HepG2 (cell line): ENCODE results near the gene AP2A2. TPM values are rescaled to one million over a fixed set of nuclear protein-coding genes. Genes with fewer than 3 reads are reported as not detected.

Experiments
- ATAC-seq: fragments of 200-7000 bp; cut with Tn5 transposase; 3 replicates; pipeline ENCODE4 v1.9.1; 2020; ENCODE audit warnings: mild to moderate bottlenecking, moderate library complexity
- BruUV-seq: library from RNA; stranded (reverse); fragments of 400-500 nt; replicated peaks from 2 replicates; lab custom pipeline; 2021; lab: Mats Ljungman, UMichigan
- CTCF ChIA-PET: fragments of 300-600 bp; formaldehyde crosslinking; extraction: SDS; loops from one replicate; lab custom pipeline; 2021; ENCODE audit warnings: low total read pairs, inconsistent platforms, low intra/inter-chr PET ratio; lab: Yijun Ruan, JAX
- POLR2A ChIA-PET: fragments of 350-600 bp; sonication (Branson Sonifier 250); formaldehyde crosslinking; loops from one replicate; lab custom pipeline; 2020; ENCODE audit warnings: antibody characterized with exemption, inconsistent platforms; lab: Yijun Ruan, JAX
- DNase-seq: peaks from one replicate; pipeline ENCODE4 v3.0.0-alpha.2; 2015; ENCODE audit warnings: low spot score
- FAIRE-seq: peaks from 3 replicates; lab custom pipeline; 2011; peaks lifted over from hg19 to GRCh38; lab: Jason Lieb, UNC
- H2AFZ ChIP-seq: one replicate; pipeline ENCODE4 v1.6.1; 2011; ENCODE audit warnings: low read length, inconsistent platforms
- H3K27ac ChIP-seq: fragments of 300-600 bp; 3 replicates; pipeline ENCODE4 v1.8.0; 2011; ENCODE audit warnings: mixed run types, mild to moderate bottlenecking, mixed read lengths, low read length, inconsistent platforms; ENCODE audit not compliant: insufficient read depth; ENCODE audit errors: extremely low read length
- H3K27me3 ChIP-seq, 2 experiments: fragments of 200-600 bp in 1 of 2; 2 replicates in 1 of 2; 3 replicates in 1 of 2; pipeline versions ENCODE4 v1.6.0 to v1.8.0; 2011; ENCODE audit warnings: low read length in 2 of 2, mild to moderate bottlenecking in 2 of 2, moderate library complexity in 2 of 2, inconsistent platforms in 1 of 2; ENCODE audit not compliant: insufficient read depth in 2 of 2, control insufficient read depth in 1 of 2
- H3K36me3 ChIP-seq, 2 experiments: fragments of 200-600 bp in 1 of 2; replicated peaks in 1 of 2; 2 replicates in 1 of 2; 3 replicates in 1 of 2; pipeline versions ENCODE4 v1.5.1 to v1.8.0; 2011; ENCODE audit warnings: low read length in 2 of 2, inconsistent platforms in 1 of 2; ENCODE audit not compliant: insufficient read depth in 2 of 2, control insufficient read depth in 1 of 2
- H3K4me1 ChIP-seq: 2 replicates; pipeline ENCODE4 v1.5.1; 2012; ENCODE audit warnings: low read length, inconsistent platforms; ENCODE audit not compliant: insufficient read depth
- H3K4me2 ChIP-seq: 2 replicates; pipeline ENCODE4 v1.6.0; 2011; ENCODE audit warnings: low read depth, low read length, inconsistent platforms
- H3K4me3 ChIP-seq, 3 experiments: fragments of 200-600 bp in 1 of 3; sonication (generic), shearing (Covaris generic) in 1 of 3; replicated peaks in 1 of 3; 2 replicates each; pipeline ENCODE4 v1.5.1; 2011 to 2016; ENCODE audit warnings: low read length in 3 of 3, inconsistent platforms in 2 of 3, low read depth in 2 of 3, mild to moderate bottlenecking in 2 of 3, control low read depth in 1 of 3, mixed read lengths in 1 of 3; ENCODE audit not compliant: insufficient read depth in 1 of 3
- H3K79me2 ChIP-seq: one replicate; pipeline ENCODE4 v1.6.1; 2011; ENCODE audit warnings: low read length, inconsistent platforms; ENCODE audit not compliant: insufficient read depth
- H3K9ac ChIP-seq: 2 replicates; pipeline ENCODE4 v1.6.0; 2011; ENCODE audit warnings: mild to moderate bottlenecking, low read depth, low read length, inconsistent platforms; ENCODE audit not compliant: insufficient read depth
- H3K9me3 ChIP-seq: 2 replicates; pipeline ENCODE4 v1.5.1; 2012; ENCODE audit warnings: mild to moderate bottlenecking, low read length
- H4K20me1 ChIP-seq: 2 replicates; pipeline ENCODE4 v1.6.0; 2011; ENCODE audit warnings: inconsistent platforms, mild to moderate bottlenecking, low read length, moderate library complexity; ENCODE audit not compliant: insufficient read depth
- AGO2 ChIP-seq: fragments of 200-400 bp; formaldehyde crosslinking; optimal IDR thresholded peaks from 2 replicates; pipeline ENCODE3; 2017; ENCODE audit warnings: mild to moderate bottlenecking, low read depth, low read length, moderate library complexity
- CTCF ChIP-seq: sonication (generic); formaldehyde crosslinking; IDR thresholded peaks from 2 replicates; pipeline ENCODE4 v1.5.0; 2020; ENCODE audit warnings: mild to moderate bottlenecking, missing genetic modification reagents, moderate library complexity
- RAD21 ChIP-seq: fragments of 450-650 bp; formaldehyde crosslinking; IDR thresholded peaks from 2 replicates; pipeline ENCODE4 v1.5.0; 2020; ENCODE audit warnings: mild to moderate bottlenecking
- SP4 ChIP-seq: sonication (generic); formaldehyde crosslinking; IDR thresholded peaks from 2 replicates; pipeline ENCODE4 v1.8.1; 2023; ENCODE audit warnings: mild to moderate bottlenecking, missing genetic modification reagents
- ZNF772 ChIP-seq: sonication (generic); formaldehyde crosslinking; IDR thresholded peaks from 2 replicates; pipeline ENCODE4 v1.5.0; 2020; ENCODE audit warnings: mild to moderate bottlenecking, missing genetic modification reagents
- WGBS: methylation state at CpG from one replicate; pipeline ENCODE4 v1.1.6; 2017; ENCODE audit warnings: low lambda C conversion rate; 5-methylcytosine and 5-hydroxymethylcytosine counted together
- in situ Hi-C: cut with HindIII; loops from 2 replicates; pipeline ENCODE4 v1.10.0; 2017; ENCODE audit warnings: low pct_unique_long_range_greater_than_20kb; ENCODE audit not compliant: extremely low pct_ligation_motif_present
- intact Hi-C: fragments of 100-400 bp; cut with micrococcal nuclease; formaldehyde crosslinking; loops from one replicate; pipeline ENCODE4 v1.10.0; 2022; ENCODE audit not compliant: unreplicated experiment
- polyA plus RNA-seq, 8 experiments: library from polyadenylated mRNA; depleted of rRNA in 3 of 8; stranded (reverse) in 7 of 8; unstranded in 1 of 8; fragments of >200 nt; fragmentation: Illumina TruSeq in 4 of 8; extraction: Trizol in 4 of 8; gene quantifications; 2 replicates each; pipeline versions ENCODE4 v1.2.1 to v1.2.3, GENCODE V29; 2011 to 2016; ENCODE audit warnings: low read depth in 4 of 8, missing spikeins in 1 of 8, mixed read lengths in 1 of 8; ENCODE audit not compliant: insufficient read depth in 1 of 8
- total RNA-seq, 5 experiments: library from RNA; depleted of rRNA; stranded (reverse); fragments of >200 nt; fragmentation: Illumina TruSeq; extraction: Trizol; gene quantifications; 2 replicates each; pipeline ENCODE4 v1.2.3, GENCODE V29; 2016; ENCODE audit warnings: low read depth in 1 of 5

AP2A2 gene
- total and polyA plus RNA-seq, 2 of the 13 experiments (the other 11 are each of a cell fraction or from before 2014, with no cell fraction given): 25.7 to 75.7 TPM

GRCh38 chr11:898540-899190 is 27.0 kb upstream of the AP2A2 start (continued):
- peak; percentile 89 for TF ChIP-seq CTCF (CRISPR knock-in tag)
- peak; percentile 83 for TF ChIP-seq RAD21 (CRISPR knock-in tag)

GRCh38 chr11:899724-900123 is 25.9 kb upstream of the AP2A2 start:
- H3K27ac ChIP-seq: no peak overlapping the region
- no peak overlapping the region for H3K9ac ChIP-seq
- ATAC-seq (no peak), FAIRE-seq (no peak), DNase-seq (no peak)
- ChIA-PET CTCF (no interaction called here), POLR2A (no interaction called here)
- in situ Hi-C loops: no loop called here
- TF ChIP-seq ZNF772 (CRISPR knock-in tag) (no peak), AGO2 (peak; percentile 2)
- intact Hi-C loops: no loop called here
- H3K4me2 ChIP-seq: no peak overlapping the region
- no peaks in the 10 kb centered on the region for H3K4me1 ChIP-seq
- H3K27me3 ChIP-seq: no peaks in the 10 kb centered on the region
- H3K36me3 ChIP-seq: peaks cover 23 to 61% of the 10 kb centered on the region in 2 experiments
- no peaks in the 10 kb centered on the region for H3K9me3 ChIP-seq
- no peak overlapping the region for H3K4me3 ChIP-seq
- no TSS peak for BruUV-seq
- H3K79me2 ChIP-seq: no peaks in the 10 kb centered on the region
- no peak overlapping the region for H2AFZ ChIP-seq
- 97% methylated on average over 11 of the region's 11 CpGs for WGBS
- no peaks in the 10 kb centered on the region for H4K20me1 ChIP-seq

- H3K4me1 ChIP-seq: no peaks in the 10 kb centered on the region
- DNase-seq (no peak), FAIRE-seq (no peak), ATAC-seq (no peak)
- H3K4me2 ChIP-seq: no peak overlapping the region
- H4K20me1 ChIP-seq: no peaks in the 10 kb centered on the region
- peaks cover 25 to 65% of the 10 kb centered on the region in 2 experiments for H3K36me3 ChIP-seq
- intact Hi-C loops (no loop called here), in situ Hi-C loops (no loop called here)
- WGBS: 100% methylated on average over 1 of the region's 7 CpGs
- H3K9ac ChIP-seq: no peak overlapping the region
- H3K27me3 ChIP-seq: no peaks in the 10 kb centered on the region
- H3K27ac ChIP-seq: no peak overlapping the region
- no peaks in the 10 kb centered on the region for H3K9me3 ChIP-seq
- ChIA-PET CTCF (no interaction called here), POLR2A (no interaction called here)
- no peaks in the 10 kb centered on the region for H3K79me2 ChIP-seq
- no TSS peak for BruUV-seq
- no peak overlapping the region for H2AFZ ChIP-seq
- peak; percentile 34 for TF ChIP-seq AGO2
- no peak for TF ChIP-seq SP4 (CRISPR knock-in tag)
- no peak overlapping the region for H3K4me3 ChIP-seq
Observed at GRCh38 chr11:900545-900944, 25.1 kb upstream of the AP2A2 start.
